ENCODE results near the gene SEMA3D. TPM values are rescaled to one million over a fixed set of nuclear protein-coding genes. Genes with fewer than 3 reads are reported as not detected.

SEMA3D gene
- total and polyA plus RNA-seq, 2 of the 13 experiments (the other 11 are each of a cell fraction or from before 2014, with no cell fraction given): 0.07 TPM; not detected in 1

GRCh38 chr7:84975586-84976185 lies 211.2 kb downstream of the SEMA3D start (continued):
- TF ChIP-seq DRAP1 (CRISPR knock-in tag; IDR thresholded peaks at IDR 0.05) (no peak), HHEX (CRISPR knock-in tag; IDR thresholded peaks at IDR 0.05) (no peak), HOMEZ (CRISPR knock-in tag; IDR thresholded peaks at IDR 0.05; ENCODE audit: low read depth) (no peak), ZBTB26 (CRISPR knock-in tag; IDR thresholded peaks at IDR 0.05; ENCODE audit: borderline replicate concordance) (no peak), AFF4 (CRISPR knock-in tag; IDR thresholded peaks at IDR 0.05) (no peak), RNF2 (conservative IDR thresholded peaks at IDR 0.05; ENCODE audit: low read depth) (no peak)
